SIG-M5 treated with dmso at 0.1 percent for 504 hours (cell line): ENCODE measurements around the gene EFNA2.
"Not testable (repeated sequence)": the region's sequence is repeated elsewhere in the genome, so short reads cannot be mapped to it uniquely, and the experiment has no call there.

Source experiments
- DNase-seq: peaks from one replicate; lab custom pipeline; 2025; ENCODE audit not compliant: unreplicated experiment; lab: John Stamatoyannopoulos, UW

The EFNA2 gene

DNA sequence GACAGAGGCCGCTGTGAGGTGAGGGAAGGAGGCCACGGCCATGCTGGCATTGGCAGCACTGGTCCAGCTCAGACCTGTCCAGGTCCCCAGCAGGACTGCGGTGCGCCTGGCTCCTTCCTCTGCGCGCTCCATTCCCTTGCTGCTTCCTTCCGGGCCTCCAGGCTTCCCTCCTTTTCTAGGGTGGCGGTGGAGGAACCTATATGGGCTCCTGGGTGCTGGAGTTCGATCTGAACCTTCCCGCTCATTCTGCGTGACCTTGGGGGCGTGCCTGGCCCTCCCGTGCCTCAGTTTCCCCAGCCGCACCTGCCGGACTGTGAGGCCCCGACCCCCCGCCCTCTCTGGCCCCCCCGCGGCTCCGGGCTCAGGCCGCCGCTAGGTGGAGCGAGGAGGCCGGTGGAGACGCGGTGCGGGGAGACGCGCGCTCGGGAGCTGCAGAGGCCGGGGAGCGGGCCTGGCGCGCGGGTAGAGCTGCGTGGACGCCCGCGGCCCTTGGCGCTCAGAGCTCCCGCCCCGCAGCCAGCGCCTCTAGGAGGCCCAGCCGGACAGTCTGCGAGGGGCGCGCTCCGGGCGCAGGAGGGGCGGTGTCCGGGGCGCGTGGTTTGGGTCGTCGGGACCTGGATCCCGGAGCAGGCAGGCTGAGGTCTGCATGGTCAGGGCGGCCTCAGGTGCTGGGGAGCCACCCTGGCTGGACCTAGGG is 29.9 kb downstream of the EFNA2 start:
- no peak for DNase-seq

- no peak for DNase-seq
Observed at GRCh38 chr19:1316466-1316865, 30.8 kb downstream of the EFNA2 start.

- DNase-seq: no peak
Observed at GRCh38 chr19:1317274-1318003, 31.8 kb downstream of the EFNA2 start.

DNA sequence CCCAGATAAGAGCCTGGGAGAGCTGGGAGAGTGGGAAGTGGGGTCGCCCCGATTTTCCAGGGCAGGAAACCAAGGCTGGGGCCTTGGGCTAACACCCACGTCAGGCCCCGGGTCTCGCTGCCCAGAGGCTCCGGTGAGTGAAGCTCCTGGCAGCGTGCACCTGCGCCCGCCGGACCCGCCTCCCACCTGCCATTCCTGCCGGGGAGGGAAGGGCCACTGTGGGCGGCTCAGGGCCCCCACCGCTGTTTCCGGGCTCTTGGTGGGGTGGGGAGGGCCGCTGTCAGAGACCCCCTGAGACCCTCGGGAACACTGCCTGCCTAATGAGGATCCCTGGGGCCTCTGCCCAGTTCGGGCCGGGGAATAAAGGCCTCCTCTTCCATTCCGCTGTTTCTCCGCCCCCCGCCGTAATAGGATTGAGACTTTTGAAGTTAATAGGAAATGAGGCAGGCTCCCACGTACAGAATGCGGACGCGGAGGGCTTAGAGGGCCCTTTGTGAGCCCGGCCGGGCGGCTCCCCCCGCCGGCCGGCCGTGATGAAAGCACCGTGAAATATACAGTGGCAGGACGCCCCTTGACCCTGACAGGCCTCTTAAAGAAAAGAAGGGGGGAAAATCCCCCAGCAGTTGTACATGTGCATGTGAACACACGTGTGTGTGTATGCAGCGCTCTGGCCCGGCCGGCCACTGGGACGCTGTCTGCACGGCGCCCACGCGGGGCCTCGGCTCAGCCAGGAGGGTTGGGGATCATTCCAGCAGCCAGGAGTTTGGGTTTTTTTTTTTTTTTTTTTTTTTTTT is 33.2 kb downstream of the EFNA2 start:
- no peak for DNase-seq

GRCh38 chr19:1320282-1320650 is 34.6 kb downstream of the EFNA2 start:
- not testable (repeated sequence) for DNase-seq

GRCh38 chr19:1321539-1321938 is 35.9 kb downstream of the EFNA2 start:
- DNase-seq: no peak

DNA sequence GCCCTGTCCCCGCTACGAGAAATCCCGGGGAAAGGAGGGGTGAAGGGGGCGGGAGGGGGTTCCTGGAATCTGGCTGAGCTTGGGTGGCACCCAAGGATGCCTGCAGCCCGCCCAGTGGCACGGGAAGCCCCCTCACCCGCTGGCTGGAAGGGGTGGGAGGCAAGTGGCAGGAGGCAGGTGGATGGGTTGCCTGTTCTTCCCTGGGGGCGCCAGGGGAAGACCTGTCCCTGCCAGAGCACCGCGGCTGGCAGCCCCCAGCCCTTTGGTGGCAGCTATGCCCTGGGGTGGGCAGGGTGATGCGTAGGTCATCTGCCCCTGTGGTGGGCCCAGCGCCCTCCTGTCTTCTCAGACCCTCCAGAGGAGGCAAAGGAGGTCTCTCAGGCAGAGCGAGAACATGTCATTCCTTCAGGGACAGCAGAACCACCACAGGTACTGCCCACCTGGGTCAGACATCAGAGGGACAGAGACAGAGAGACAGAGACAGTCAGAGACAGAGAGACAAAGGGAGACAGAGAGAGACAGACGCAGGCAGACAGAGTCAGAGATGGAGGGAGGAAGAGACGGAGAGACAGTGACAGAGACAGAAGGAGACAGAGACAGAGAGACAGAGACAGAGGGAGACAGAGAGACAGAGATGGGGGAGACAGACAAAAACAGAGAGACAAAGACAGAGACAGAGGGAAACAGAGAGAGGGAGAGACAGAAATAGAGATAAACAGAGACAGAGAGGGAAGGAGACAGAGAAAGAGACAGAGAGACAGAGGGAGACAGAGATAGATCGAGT is 36.7 kb downstream of the EFNA2 start:
- no peak for DNase-seq

GRCh38 chr19:1324249-1324805 is 38.7 kb downstream of the EFNA2 start:
- DNase-seq: no peak

DNA sequence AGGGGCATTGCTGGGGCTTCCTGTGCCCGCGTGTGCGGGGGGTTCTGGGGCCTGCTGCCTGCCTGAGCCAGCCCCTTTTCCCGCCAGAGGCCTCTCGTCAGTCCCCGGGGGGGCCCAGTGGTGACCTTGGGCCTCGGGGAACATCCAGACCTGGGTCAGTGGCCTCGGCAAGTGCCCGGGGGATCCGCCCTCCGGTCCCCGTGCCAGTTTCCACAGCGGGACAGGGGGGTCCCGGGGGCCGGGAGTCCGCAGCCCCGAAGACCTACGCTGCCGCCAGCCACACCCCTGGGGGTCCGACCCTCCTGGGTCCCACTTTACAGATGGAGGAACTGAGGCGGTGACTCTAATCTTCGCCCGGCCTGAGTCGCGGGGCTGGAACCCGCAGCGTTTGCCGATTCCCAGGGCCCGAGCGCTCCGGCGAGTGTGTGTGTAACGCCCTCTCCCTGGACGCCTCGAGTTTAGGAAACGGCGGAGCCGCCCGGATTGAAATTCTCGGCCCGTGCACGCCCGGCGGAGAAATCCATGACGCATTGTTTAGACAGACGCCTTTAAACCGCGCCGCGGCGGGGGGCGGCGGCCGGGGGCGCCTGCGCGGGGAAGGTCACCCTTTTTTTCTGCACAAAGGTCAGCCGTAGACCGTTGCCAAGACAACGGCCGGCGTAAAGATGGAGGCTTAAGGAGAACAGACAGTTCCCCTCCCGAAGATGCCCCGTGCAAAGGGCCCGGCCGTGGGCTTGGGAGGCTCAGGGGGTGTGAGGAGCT is 39.3 kb downstream of the EFNA2 start:
- no peak for DNase-seq

GRCh38 chr19:1325568-1326294 is 40.1 kb downstream of the EFNA2 start:
- no peak for DNase-seq

- no peak for DNase-seq
Observed at GRCh38 chr19:1327125-1327524, 41.5 kb downstream of the EFNA2 start.

- not testable (repeated sequence) for DNase-seq
Observed at GRCh38 chr19:1332208-1332607, 46.5 kb downstream of the EFNA2 start.

DNA sequence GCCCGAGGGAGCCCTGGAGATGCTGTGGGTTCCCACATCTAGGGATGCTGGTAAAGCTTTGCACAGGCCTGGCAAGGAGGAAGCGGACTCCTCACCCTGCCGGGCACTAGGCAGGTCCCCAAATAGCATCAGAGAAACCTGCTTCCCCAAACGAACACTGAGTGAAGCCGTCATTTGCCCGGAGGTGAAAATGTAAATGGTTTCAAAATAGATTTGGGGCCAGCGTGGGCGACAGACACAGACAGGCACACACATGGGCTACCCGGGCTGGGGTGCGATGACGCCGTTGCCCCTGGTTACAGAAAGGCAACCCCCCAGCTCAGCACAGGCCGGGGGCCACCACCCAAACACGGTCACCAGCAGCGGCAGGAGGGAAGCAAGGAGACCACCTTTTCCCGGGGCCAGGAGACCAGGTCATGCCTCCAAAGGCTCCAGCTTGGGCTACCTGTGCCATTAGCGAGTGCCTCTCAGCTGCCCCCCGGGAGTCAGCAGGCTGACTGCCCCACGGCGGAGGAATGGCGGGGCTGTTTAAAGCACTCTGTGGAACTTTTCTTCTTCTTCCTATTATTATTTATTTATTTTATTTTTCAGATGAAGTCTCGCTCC is 50.5 kb downstream of the EFNA2 start:
- no peak for DNase-seq

DNA sequence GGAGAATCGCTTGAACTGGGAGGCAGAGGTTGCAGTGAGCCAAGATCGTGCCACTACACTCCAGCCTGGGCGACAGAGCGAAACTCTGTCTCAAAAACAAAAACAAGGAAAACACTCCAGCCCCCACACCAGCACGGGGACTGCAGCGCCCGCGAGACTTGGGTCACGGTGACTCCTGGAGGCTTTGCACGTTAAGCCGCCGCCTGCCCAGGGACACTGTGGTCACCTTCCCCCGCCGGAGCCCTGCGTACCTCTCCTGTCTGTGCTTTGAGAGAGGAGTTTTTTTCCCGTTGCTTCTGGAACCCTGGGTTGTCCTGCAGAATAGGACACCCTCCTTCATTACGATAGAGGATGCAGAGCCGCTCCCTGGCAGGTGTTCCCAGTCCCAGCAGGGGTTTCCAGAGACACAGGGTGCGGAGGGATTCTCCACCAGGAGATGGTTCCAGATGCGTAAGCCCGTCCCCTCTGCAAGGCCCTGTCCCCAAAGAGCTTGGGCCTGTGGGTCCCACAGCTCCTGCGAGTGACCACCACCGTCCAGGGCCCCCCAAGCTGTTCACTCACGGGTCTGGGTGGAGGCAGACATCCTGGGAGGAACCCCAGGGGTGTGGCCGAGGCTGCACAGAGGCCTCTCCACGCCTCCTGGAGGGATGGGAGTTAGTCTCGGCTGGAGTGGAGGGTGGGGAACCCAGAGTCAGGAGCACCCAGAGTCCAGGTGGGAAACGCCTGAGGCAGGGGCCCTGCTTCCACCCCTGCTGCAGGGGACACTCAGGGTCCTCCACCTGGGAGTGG is 55.2 kb downstream of the EFNA2 start:
- DNase-seq: no peak

DNA sequence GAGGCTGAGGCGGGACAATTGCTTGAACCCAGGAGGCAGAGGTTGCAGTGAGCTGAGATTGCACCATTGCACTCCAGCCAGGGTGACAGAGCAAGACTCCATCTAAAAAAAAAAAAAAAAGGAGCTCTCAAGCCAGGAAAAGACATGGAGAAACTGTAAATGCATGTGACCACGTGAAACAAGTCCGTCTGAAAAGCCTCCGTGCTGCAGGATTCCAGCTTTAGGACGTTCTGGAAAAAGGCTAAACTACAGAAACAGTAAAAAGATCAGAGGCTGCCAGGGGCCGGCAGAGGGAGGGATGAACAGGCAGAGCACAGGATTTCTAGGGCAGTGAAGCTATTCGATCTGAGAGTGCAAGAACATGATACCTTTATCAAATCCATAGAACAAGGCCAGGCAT is 57.4 kb downstream of the EFNA2 start:
- no peak for DNase-seq

DNA sequence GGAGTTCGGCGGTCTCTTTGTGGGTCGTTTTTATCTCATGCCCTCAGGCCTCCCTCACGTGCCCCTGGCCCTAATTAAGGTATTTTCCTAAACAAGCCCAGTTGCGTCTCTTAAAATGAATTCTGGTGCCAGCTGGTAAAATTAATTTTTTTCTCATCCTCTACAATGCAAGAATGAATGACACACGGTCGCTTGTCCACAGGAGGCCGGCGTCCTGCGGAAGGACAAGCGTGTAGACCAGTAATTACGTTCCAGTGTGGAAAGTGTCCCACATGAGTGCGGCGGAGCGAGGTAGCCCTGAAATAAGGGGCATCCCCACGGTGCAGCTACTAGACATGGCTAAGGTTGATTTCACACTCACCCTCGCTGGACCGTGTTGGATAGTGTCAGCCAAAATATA is 63.5 kb downstream of the EFNA2 start:
- no peak for DNase-seq

DNA sequence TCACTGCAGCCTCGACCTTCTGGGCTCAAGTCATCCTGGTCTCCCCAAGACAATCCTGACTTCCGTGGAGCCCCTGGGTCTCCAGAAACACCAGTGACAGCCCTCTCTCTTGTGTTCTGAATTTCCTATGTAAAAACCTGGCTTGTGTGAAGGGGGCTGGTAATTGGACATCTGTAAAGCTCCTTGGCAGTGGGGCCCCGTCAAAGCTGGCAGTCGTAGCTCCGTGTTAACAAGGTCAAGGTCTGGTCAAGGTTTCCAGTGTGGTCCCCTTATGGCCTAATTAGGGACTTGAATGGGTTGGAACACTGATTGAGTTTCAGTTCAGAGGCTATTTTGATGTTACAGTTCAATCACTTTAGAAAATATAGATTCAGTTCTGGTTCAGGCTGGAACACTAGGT is 65.2 kb downstream of the EFNA2 start:
- DNase-seq: no peak
